HepG2 (cell line): ENCODE measurements around the gene DNAJB11. TPM values are rescaled to one million over a fixed set of nuclear protein-coding genes. Genes with fewer than 3 reads are reported as not detected.

Experiments used
- ATAC-seq: fragments of 200-7000 bp; cut with Tn5 transposase; 3 replicates; pipeline ENCODE4 v1.9.1; 2020; ENCODE audit warnings: mild to moderate bottlenecking, moderate library complexity
- BruUV-seq: library from RNA; stranded (reverse); fragments of 400-500 nt; replicated peaks from 2 replicates; lab custom pipeline; 2021; lab: Mats Ljungman, UMichigan
- CTCF ChIA-PET: fragments of 300-600 bp; formaldehyde crosslinking; extraction: SDS; loops from one replicate; lab custom pipeline; 2021; ENCODE audit warnings: low total read pairs, inconsistent platforms, low intra/inter-chr PET ratio; lab: Yijun Ruan, JAX
- POLR2A ChIA-PET: fragments of 350-600 bp; sonication (Branson Sonifier 250); formaldehyde crosslinking; loops from one replicate; lab custom pipeline; 2020; ENCODE audit warnings: antibody characterized with exemption, inconsistent platforms; lab: Yijun Ruan, JAX
- DNase-seq: peaks from one replicate; pipeline ENCODE4 v3.0.0-alpha.2; 2015; ENCODE audit warnings: low spot score
- FAIRE-seq: peaks from 3 replicates; lab custom pipeline; 2011; peaks lifted over from hg19 to GRCh38; lab: Jason Lieb, UNC
- H2AFZ ChIP-seq: one replicate; pipeline ENCODE4 v1.6.1; 2011; ENCODE audit warnings: low read length, inconsistent platforms
- H3K27ac ChIP-seq: fragments of 300-600 bp; 3 replicates; pipeline ENCODE4 v1.8.0; 2011; ENCODE audit warnings: mixed run types, mild to moderate bottlenecking, mixed read lengths, low read length, inconsistent platforms; ENCODE audit not compliant: insufficient read depth; ENCODE audit errors: extremely low read length
- H3K27me3 ChIP-seq, 2 experiments: fragments of 200-600 bp in 1 of 2; 2 replicates in 1 of 2; 3 replicates in 1 of 2; pipeline versions ENCODE4 v1.6.0 to v1.8.0; 2011; ENCODE audit warnings: low read length in 2 of 2, mild to moderate bottlenecking in 2 of 2, moderate library complexity in 2 of 2, inconsistent platforms in 1 of 2; ENCODE audit not compliant: insufficient read depth in 2 of 2, control insufficient read depth in 1 of 2
- H3K36me3 ChIP-seq, 2 experiments: fragments of 200-600 bp in 1 of 2; replicated peaks in 1 of 2; 2 replicates in 1 of 2; 3 replicates in 1 of 2; pipeline versions ENCODE4 v1.5.1 to v1.8.0; 2011; ENCODE audit warnings: low read length in 2 of 2, inconsistent platforms in 1 of 2; ENCODE audit not compliant: insufficient read depth in 2 of 2, control insufficient read depth in 1 of 2
- H3K4me1 ChIP-seq: 2 replicates; pipeline ENCODE4 v1.5.1; 2012; ENCODE audit warnings: low read length, inconsistent platforms; ENCODE audit not compliant: insufficient read depth
- H3K4me2 ChIP-seq: 2 replicates; pipeline ENCODE4 v1.6.0; 2011; ENCODE audit warnings: low read depth, low read length, inconsistent platforms
- H3K4me3 ChIP-seq, 3 experiments: fragments of 200-600 bp in 1 of 3; sonication (generic), shearing (Covaris generic) in 1 of 3; replicated peaks in 1 of 3; 2 replicates each; pipeline ENCODE4 v1.5.1; 2011 to 2016; ENCODE audit warnings: low read length in 3 of 3, inconsistent platforms in 2 of 3, low read depth in 2 of 3, mild to moderate bottlenecking in 2 of 3, control low read depth in 1 of 3, mixed read lengths in 1 of 3; ENCODE audit not compliant: insufficient read depth in 1 of 3
- H3K79me2 ChIP-seq: one replicate; pipeline ENCODE4 v1.6.1; 2011; ENCODE audit warnings: low read length, inconsistent platforms; ENCODE audit not compliant: insufficient read depth
- H3K9ac ChIP-seq: 2 replicates; pipeline ENCODE4 v1.6.0; 2011; ENCODE audit warnings: mild to moderate bottlenecking, low read depth, low read length, inconsistent platforms; ENCODE audit not compliant: insufficient read depth
- H3K9me3 ChIP-seq: 2 replicates; pipeline ENCODE4 v1.5.1; 2012; ENCODE audit warnings: mild to moderate bottlenecking, low read length
- H4K20me1 ChIP-seq: 2 replicates; pipeline ENCODE4 v1.6.0; 2011; ENCODE audit warnings: inconsistent platforms, mild to moderate bottlenecking, low read length, moderate library complexity; ENCODE audit not compliant: insufficient read depth
- CBX5 ChIP-seq: sonication (generic); formaldehyde crosslinking; IDR thresholded peaks from 2 replicates; pipeline ENCODE4 v1.4.0; 2020; ENCODE audit warnings: missing genetic modification reagents, borderline replicate concordance
- DPF2 ChIP-seq: sonication (generic); formaldehyde crosslinking; IDR thresholded peaks from 2 replicates; pipeline ENCODE4 v1.4.0; 2020; ENCODE audit warnings: mild to moderate bottlenecking, low read depth, missing genetic modification reagents, borderline replicate concordance
- ETV5 ChIP-seq: IDR thresholded peaks from 2 replicates; pipeline ENCODE4 v1.6.1; 2018; ENCODE audit warnings: missing biosample characterization, missing genetic modification reagents, inconsistent platforms, borderline replicate concordance
- FOXA1 ChIP-seq, 2 experiments: fragments of 450-650 bp in 1 of 2; sonication (generic) in 1 of 2; formaldehyde crosslinking in 1 of 2; IDR thresholded peaks; 2 replicates each; pipeline versions ENCODE4 v1.4.0 to v1.6.1; 2016 to 2020; ENCODE audit warnings: missing genetic modification reagents in 1 of 2
- FOXO1 ChIP-seq: sonication (generic); formaldehyde crosslinking; IDR thresholded peaks from 2 replicates; pipeline ENCODE4 v1.4.0; 2020; ENCODE audit warnings: missing genetic modification reagents
- GPN1 ChIP-seq: sonication (generic); formaldehyde crosslinking; IDR thresholded peaks from 2 replicates; pipeline ENCODE4 v1.5.1; 2020; ENCODE audit warnings: missing genetic modification reagents, borderline replicate concordance
- HNRNPK ChIP-seq: fragments of 200-400 bp; formaldehyde crosslinking; IDR thresholded peaks from 2 replicates; pipeline ENCODE4 v1.6.1; 2018; ENCODE audit warnings: low read length, low read depth, moderate library complexity, mild to moderate bottlenecking; ENCODE audit not compliant: poor library complexity, severe bottlenecking
- NFIC ChIP-seq: IDR thresholded peaks from 2 replicates; pipeline ENCODE4 v1.6.1; 2012; ENCODE audit warnings: mild to moderate bottlenecking, low read length, inconsistent platforms
- NR3C1 ChIP-seq: sonication (generic); formaldehyde crosslinking; IDR thresholded peaks from 2 replicates; pipeline ENCODE4 v1.4.0; 2020; ENCODE audit warnings: missing genetic modification reagents
- POGZ ChIP-seq: sonication (generic); formaldehyde crosslinking; IDR thresholded peaks from 2 replicates; pipeline ENCODE4 v1.4.0; 2020; ENCODE audit warnings: mild to moderate bottlenecking, missing genetic modification reagents
- ZFP90 ChIP-seq: sonication (generic); formaldehyde crosslinking; IDR thresholded peaks from 2 replicates; pipeline ENCODE4 v1.8.0; 2022; ENCODE audit warnings: missing genetic modification reagents, mild to moderate bottlenecking, inconsistent platforms, borderline replicate concordance
- ZIK1 ChIP-seq: sonication (generic); formaldehyde crosslinking; IDR thresholded peaks from 2 replicates; pipeline ENCODE4 v1.5.0; 2020; ENCODE audit warnings: mild to moderate bottlenecking, low read depth, missing genetic modification reagents, borderline replicate concordance
- ZNF256 ChIP-seq: sonication (generic); formaldehyde crosslinking; conservative IDR thresholded peaks from 2 replicates; pipeline ENCODE4 v1.4.0; 2020; ENCODE audit warnings: missing genetic modification reagents
- ZNF343 ChIP-seq: sonication (generic); formaldehyde crosslinking; IDR thresholded peaks from 2 replicates; pipeline ENCODE4 v1.4.0; 2020; ENCODE audit warnings: mild to moderate bottlenecking, missing genetic modification reagents
- WGBS: methylation state at CpG from one replicate; pipeline ENCODE4 v1.1.6; 2017; ENCODE audit warnings: low lambda C conversion rate; 5-methylcytosine and 5-hydroxymethylcytosine counted together
- in situ Hi-C: cut with HindIII; loops from 2 replicates; pipeline ENCODE4 v1.10.0; 2017; ENCODE audit warnings: low pct_unique_long_range_greater_than_20kb; ENCODE audit not compliant: extremely low pct_ligation_motif_present
- intact Hi-C: fragments of 100-400 bp; cut with micrococcal nuclease; formaldehyde crosslinking; loops from one replicate; pipeline ENCODE4 v1.10.0; 2022; ENCODE audit not compliant: unreplicated experiment
- polyA plus RNA-seq, 8 experiments: library from polyadenylated mRNA; depleted of rRNA in 3 of 8; stranded (reverse) in 7 of 8; unstranded in 1 of 8; fragments of >200 nt; fragmentation: Illumina TruSeq in 4 of 8; extraction: Trizol in 4 of 8; gene quantifications; 2 replicates each; pipeline versions ENCODE4 v1.2.1 to v1.2.3, GENCODE V29; 2011 to 2016; ENCODE audit warnings: low read depth in 4 of 8, missing spikeins in 1 of 8, mixed read lengths in 1 of 8; ENCODE audit not compliant: insufficient read depth in 1 of 8
- total RNA-seq, 5 experiments: library from RNA; depleted of rRNA; stranded (reverse); fragments of >200 nt; fragmentation: Illumina TruSeq; extraction: Trizol; gene quantifications; 2 replicates each; pipeline ENCODE4 v1.2.3, GENCODE V29; 2016; ENCODE audit warnings: low read depth in 1 of 5
- TF ChIP-seq, protein P1 (sequence below): IDR thresholded peaks from 2 replicates; pipeline ENCODE4 v1.6.1; 2016; ENCODE audit warnings: missing compliant biosample characterization, missing genetic modification reagents, borderline replicate concordance
- TF ChIP-seq, protein P2 (sequence below): sonication (generic); formaldehyde crosslinking; conservative IDR thresholded peaks from 2 replicates; pipeline ENCODE4 v1.8.0; 2022; ENCODE audit warnings: missing genetic modification reagents

The DNAJB11 gene
- total and polyA plus RNA-seq, 2 of the 13 experiments (the other 11 are each of a cell fraction or from before 2014, with no cell fraction given) = 41.0 to 132 TPM

DNA sequence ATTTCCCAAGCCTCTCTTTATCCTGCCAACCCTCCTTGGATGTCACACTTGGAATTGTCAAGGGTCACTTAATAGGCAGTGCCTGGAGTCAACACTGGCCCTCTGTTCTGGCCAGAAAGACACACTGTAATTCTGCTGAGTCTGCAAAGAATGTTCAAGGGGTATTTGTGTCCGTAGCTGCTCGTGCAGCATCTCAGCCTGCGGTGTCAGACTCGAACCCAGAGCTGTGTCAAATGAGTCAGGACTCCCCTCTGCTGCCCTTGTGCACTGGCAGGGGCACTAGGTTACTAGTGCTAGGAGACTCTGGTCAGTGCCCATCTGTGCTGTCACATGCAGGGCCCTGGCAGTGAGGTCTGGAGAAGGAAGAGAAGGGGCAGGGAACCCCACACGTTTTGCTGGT lies 41.5 kb downstream of the DNAJB11 start (continued):
- TF ChIP-seq ZNF256 (CRISPR knock-in tag) (no peak), NR3C1 (no peak), NFIC (no peak), ETV5 (no peak), FOXO1 (CRISPR knock-in tag) (peak; percentile 32; the same call in 1 of the 2 replicates)
- TF ChIP-seq, protein P1, sequence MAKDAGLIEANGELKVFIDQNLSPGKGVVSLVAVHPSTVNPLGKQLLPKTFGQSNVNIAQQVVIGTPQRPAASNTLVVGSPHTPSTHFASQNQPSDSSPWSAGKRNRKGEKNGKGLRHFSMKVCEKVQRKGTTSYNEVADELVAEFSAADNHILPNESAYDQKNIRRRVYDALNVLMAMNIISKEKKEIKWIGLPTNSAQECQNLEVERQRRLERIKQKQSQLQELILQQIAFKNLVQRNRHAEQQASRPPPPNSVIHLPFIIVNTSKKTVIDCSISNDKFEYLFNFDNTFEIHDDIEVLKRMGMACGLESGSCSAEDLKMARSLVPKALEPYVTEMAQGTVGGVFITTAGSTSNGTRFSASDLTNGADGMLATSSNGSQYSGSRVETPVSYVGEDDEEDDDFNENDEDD (CRISPR knock-in tag) = 0 out of 2 replicates have a peak, but pooled peaks have one; percentile 3

DNA sequence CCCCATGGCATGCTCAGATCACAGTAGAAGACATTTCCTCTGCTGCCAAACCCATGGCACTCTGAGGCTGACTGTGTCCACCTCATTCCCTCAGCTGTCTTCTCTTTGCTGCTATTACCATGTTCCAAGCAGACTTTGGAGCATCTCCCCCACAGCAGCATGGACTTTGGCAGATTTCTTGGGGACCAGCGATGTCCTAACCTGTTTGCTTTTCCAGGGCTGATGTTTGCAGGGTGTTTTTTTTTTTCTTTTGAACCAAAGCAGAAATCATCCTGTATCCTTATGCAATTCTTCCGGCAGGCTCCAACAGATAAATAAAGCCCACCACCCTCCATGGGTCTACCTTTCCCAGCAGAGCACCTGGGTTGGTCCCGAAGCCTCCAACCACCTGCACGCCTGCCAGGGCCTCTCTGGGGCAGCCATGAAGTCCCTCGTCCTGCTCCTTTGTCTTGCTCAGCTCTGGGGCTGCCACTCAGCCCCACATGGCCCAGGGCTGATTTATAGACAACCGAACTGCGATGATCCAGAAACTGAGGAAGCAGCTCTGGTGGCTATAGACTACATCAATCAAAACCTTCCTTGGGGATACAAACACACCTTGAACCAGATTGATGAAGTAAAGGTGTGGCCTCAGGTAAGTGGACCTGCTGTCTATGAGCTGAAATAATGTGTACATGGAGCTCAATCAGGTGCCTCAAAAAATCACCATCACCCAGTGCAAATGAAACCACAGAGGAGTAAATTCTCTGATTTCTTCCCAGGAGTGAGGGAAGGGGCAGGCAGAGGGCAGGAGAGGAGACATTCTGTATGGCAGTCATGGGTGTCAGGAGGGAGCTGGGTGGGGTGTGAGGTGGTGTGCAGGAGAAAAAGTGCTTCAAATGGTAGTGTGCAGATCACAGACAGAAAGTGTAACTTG lies 42.5 kb downstream of the DNAJB11 start, which contains the start of gene AHSG:
TSS of gene AHSG (plus strand) at position 340 of the 916 bp plus-strand sequence. CDS start at position 422, 82 bp downstream.
- WGBS = 0% methylated on average over 5 of the region's 7 CpGs
- H2AFZ ChIP-seq = no peak within 1 kb of the TSS
- peak within 1 kb of the TSS; percentile 74 to 82 (median 76) for H3K4me3 ChIP-seq
- peak; percentile 96 for FAIRE-seq
- CTCF ChIA-PET = interaction anchor here (1.0 kb wide), 1 partner anchor 13 kb away, joined by 3 read pairs; no protein-coding TSS in a partner anchor
- peaks cover 31% of the 10 kb centered on the region for H3K79me2 ChIP-seq
- TSS peak; percentile 61 for BruUV-seq
- POLR2A ChIA-PET = interaction anchor here (0.6 to 27.1 kb wide), 15 partner anchors 8 to 659 kb away, joined by 3 to 854 read pairs (median 3); partner anchors contain the start of genes DNAJB11, EIF4A2 and TBCCD1
- no peaks in the 10 kb centered on the region for H3K9me3 ChIP-seq
- peak within 1 kb of the TSS; percentile 93 for H3K27ac ChIP-seq
- intact Hi-C loops (loop anchor here (2.0 kb wide), 2 partner anchors 14 to 42 kb away; partner anchors contain the start of gene DNAJB11), in situ Hi-C loops (loop anchor here (10.0 kb wide), 1 partner anchor 142 kb away; no protein-coding TSS in a partner anchor)
- ATAC-seq = peak; percentile 89
- DNase-seq = peak; percentile 97
- H3K4me1 ChIP-seq = peaks cover 96% of the 10 kb centered on the region
- H3K9ac ChIP-seq = peak within 1 kb of the TSS; percentile 86
- peaks cover 14 to 33% of the 10 kb centered on the region in 2 experiments for H3K36me3 ChIP-seq
- H3K27me3 ChIP-seq = no peaks in the 10 kb centered on the region; a peak in 1 of 5 replicates
- peaks cover 37% of the 10 kb centered on the region for H4K20me1 ChIP-seq
- H3K4me2 ChIP-seq = peak within 1 kb of the TSS; percentile 92
- TF ChIP-seq HNRNPK (no peak), POGZ (CRISPR knock-in tag) (peak; percentile 68), DPF2 (CRISPR knock-in tag) (peak; percentile 94), CBX5 (CRISPR knock-in tag) (peak; percentile 69; the same call in 1 of the 2 replicates), GPN1 (CRISPR knock-in tag) (0 out of 2 replicates have a peak, but pooled peaks have one; percentile 24), ZIK1 (CRISPR knock-in tag) (no peak), FOXA1 (IDR thresholded peaks at IDR 0.05) (peak; percentile 76), FOXA1 (CRISPR knock-in tag; IDR thresholded peaks at IDR 0.05) (peak; percentile 94), ZNF343 (CRISPR knock-in tag) (no peak), ZFP90 (CRISPR knock-in tag) (peak; percentile 64; the same call in 1 of the 2 replicates)
- TF ChIP-seq, protein P2, sequence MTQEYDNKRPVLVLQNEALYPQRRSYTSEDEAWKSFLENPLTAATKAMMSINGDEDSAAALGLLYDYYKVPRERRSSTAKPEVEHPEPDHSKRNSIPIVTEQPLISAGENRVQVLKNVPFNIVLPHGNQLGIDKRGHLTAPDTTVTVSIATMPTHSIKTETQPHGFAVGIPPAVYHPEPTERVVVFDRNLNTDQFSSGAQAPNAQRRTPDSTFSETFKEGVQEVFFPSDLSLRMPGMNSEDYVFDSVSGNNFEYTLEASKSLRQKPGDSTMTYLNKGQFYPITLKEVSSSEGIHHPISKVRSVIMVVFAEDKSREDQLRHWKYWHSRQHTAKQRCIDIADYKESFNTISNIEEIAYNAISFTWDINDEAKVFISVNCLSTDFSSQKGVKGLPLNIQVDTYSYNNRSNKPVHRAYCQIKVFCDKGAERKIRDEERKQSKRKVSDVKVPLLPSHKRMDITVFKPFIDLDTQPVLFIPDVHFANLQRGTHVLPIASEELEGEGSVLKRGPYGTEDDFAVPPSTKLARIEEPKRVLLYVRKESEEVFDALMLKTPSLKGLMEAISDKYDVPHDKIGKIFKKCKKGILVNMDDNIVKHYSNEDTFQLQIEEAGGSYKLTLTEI (CRISPR knock-in tag) = no peak
